Liver (tissue), 9 donors: Measurements from ENCODE around the gene CSHL1. TPM values are rescaled to one million over a fixed set of nuclear protein-coding genes. Genes with fewer than 3 reads are reported as not detected.
"Not testable (repeated sequence)": the region's sequence is repeated elsewhere in the genome, so short reads cannot be mapped to it uniquely, and the experiment has no call there.

ENCODE experiments used
- DNase-seq: peaks from one replicate; pipeline ENCODE4 v3.0.0-alpha.2; 2017; ENCODE audit warnings: low spot score
- H3K27ac ChIP-seq, 2 donors: one replicate each; pipeline ENCODE4 v1.7.0; 2013; ENCODE audit warnings: inconsistent platforms in 2 of 2, low read length in 2 of 2, control low read depth in 1 of 2, low read depth in 1 of 2, mild to moderate bottlenecking in 1 of 2
- H3K27me3 ChIP-seq, 4 donors: one replicate each; pipeline versions ENCODE4 v1.6.1 to v1.7.0; 2013; ENCODE audit warnings: low read length in 3 of 4, inconsistent platforms in 1 of 4, mild to moderate bottlenecking in 1 of 4, moderate library complexity in 1 of 4; ENCODE audit not compliant: control insufficient read depth in 4 of 4, insufficient read depth in 4 of 4
- H3K36me3 ChIP-seq, 4 donors: one replicate each; pipeline versions ENCODE4 v1.6.1 to v1.7.0; 2013; ENCODE audit warnings: low read length in 3 of 4, mild to moderate bottlenecking in 3 of 4, low read depth in 1 of 4, moderate library complexity in 1 of 4; ENCODE audit not compliant: control insufficient read depth in 4 of 4, insufficient read depth in 3 of 4
- H3K4me1 ChIP-seq, 4 donors: one replicate each; pipeline versions ENCODE4 v1.6.1 to v1.7.0; 2013; ENCODE audit warnings: low read length in 3 of 4, mild to moderate bottlenecking in 3 of 4, moderate library complexity in 1 of 4; ENCODE audit not compliant: control insufficient read depth in 4 of 4, insufficient read depth in 4 of 4
- H3K4me3 ChIP-seq, 3 donors: one replicate each; pipeline versions ENCODE4 v1.6.1 to v1.7.0; 2013; ENCODE audit warnings: low read length in 3 of 3, control low read depth in 1 of 3, low read depth in 1 of 3, mild to moderate bottlenecking in 1 of 3
- H3K9ac ChIP-seq, 2 donors: one replicate each; pipeline ENCODE4 v1.7.0; 2013; ENCODE audit warnings: low read length in 2 of 2, mild to moderate bottlenecking in 2 of 2, moderate library complexity in 2 of 2, control low read depth in 1 of 2, low read depth in 1 of 2
- H3K9me3 ChIP-seq, 4 donors: one replicate each; pipeline versions ENCODE4 v1.6.1 to v1.7.0; 2013; ENCODE audit warnings: low read length in 3 of 4; ENCODE audit not compliant: control insufficient read depth in 4 of 4
- WGBS: extraction: QIAGEN DNeasy Blood & Tissue Kit; methylation state at CpG from one replicate; pipeline ENCODE4 v1.1.7; 2013; 5-methylcytosine and 5-hydroxymethylcytosine counted together
- polyA plus RNA-seq, 2 donors: library from polyadenylated mRNA; stranded (reverse) in 1 of 2; unstranded in 1 of 2; fragments of 200-250 nt in 1 of 2; fragments of >200 nt in 1 of 2; fragmentation: Nextera tagmentation in 1 of 2; extraction: Ambion mirVana in 1 of 2; gene quantifications; one replicate each; pipeline versions ENCODE4 v1.2.1 to v1.2.3, GENCODE V29; 2013 to 2015
- total RNA-seq, 2 donors: library from RNA; depleted of rRNA; stranded (reverse); fragments of >200 nt; gene quantifications; one replicate each; pipeline ENCODE4 v1.2.3, GENCODE V29; 2014
- donor health status: healthy.
- donor health status: healthy.
- donor health status: healthy.
- donor health status: healthy.
- donor health status: healthy.

Gene CSHL1
- total and polyA plus RNA-seq, 4 donors = not detected

DNA sequence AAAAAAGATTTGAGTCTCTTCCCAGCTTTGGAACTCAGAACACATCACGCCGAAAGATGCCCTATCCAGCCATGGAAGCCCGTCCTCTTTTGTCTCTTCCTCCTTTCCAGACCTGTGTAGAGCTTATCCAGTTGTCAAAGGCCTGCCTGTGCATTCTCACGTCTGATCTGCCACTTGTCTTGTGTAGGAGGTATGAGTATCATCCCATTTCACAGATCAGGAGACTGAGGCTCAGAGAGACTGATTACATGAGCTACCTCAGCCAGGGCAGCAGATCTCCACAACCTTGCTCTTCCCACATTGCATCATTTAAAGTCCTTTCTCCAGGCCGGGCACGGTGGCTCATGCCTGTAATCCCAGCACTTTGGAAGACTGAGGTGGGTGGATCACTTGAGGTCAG, 36.4 kb downstream of the CSHL1 start:
- not testable (repeated sequence) for H3K27ac ChIP-seq, DNase-seq, H3K36me3 ChIP-seq, H3K9ac ChIP-seq, H3K4me1 ChIP-seq, H3K27me3 ChIP-seq, H3K9me3 ChIP-seq, H3K4me3 ChIP-seq
- 76% methylated on average over 5 of the region's 6 CpGs for WGBS

DNA sequence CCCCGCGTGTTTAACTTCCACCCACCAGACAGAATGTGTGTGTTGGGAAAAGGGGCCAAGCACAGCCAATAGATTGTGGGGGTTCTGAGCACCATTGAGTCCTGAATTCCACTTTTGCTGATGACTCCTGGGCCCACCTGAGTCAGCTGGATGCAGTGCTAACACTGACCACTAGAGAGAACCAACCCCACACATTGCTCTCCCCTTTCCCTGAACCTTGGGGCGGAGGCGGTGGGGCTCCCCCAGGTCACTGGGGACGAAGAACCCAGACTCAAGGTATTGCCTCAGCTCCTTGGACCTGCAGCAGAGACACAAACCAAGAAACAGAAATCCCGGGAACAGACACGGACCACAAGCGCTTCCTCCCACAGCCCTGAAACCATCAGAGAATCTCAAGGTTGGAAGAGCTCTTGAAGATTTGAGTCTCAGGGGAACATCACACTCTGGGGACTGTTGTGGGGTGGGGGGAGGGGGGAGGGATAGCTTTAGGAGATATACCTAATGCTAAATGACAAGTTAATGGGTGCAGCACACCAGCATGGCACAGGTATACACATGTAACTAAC, 36.9 kb downstream of the CSHL1 start:
- H3K27me3 ChIP-seq, DNase-seq, H3K4me1 ChIP-seq, H3K9me3 ChIP-seq, H3K27ac ChIP-seq, H3K36me3 ChIP-seq, H3K9ac ChIP-seq, H3K4me3 ChIP-seq: not testable (repeated sequence)
- 86% methylated on average over 6 of the region's 8 CpGs for WGBS

GRCh38 chr17:63873577-63873976, 37.5 kb downstream of the CSHL1 start, which contains the start of gene CSH2:
CSH2 (minus strand) TSS chr17:63873677; CDS start chr17:63873614, 63 bp downstream.
- H3K4me3 ChIP-seq, H3K36me3 ChIP-seq, DNase-seq, H3K27ac ChIP-seq, H3K9me3 ChIP-seq, H3K9ac ChIP-seq, H3K27me3 ChIP-seq, H3K4me1 ChIP-seq: not testable (repeated sequence)
- 71% methylated on average over 6 of the region's 7 CpGs for WGBS

GRCh38 chr17:63871646-63872365, 39.3 kb downstream of the CSHL1 start:
- H3K9ac ChIP-seq, H3K36me3 ChIP-seq, DNase-seq, H3K27ac ChIP-seq, H3K4me3 ChIP-seq, H3K4me1 ChIP-seq, H3K27me3 ChIP-seq, H3K9me3 ChIP-seq: not testable (repeated sequence)
- WGBS = 94% methylated on average over 12 of the region's 15 CpGs

- H3K9me3 ChIP-seq, H3K36me3 ChIP-seq, H3K27me3 ChIP-seq, H3K9ac ChIP-seq, H3K27ac ChIP-seq, DNase-seq, H3K4me3 ChIP-seq, H3K4me1 ChIP-seq: not testable (repeated sequence)
- 89% methylated on average over 4 of the region's 4 CpGs for WGBS
Observed at GRCh38 chr17:63870292-63870665, 40.8 kb downstream of the CSHL1 start.

GRCh38 chr17:63869491-63870291, 41.4 kb downstream of the CSHL1 start:
- H3K36me3 ChIP-seq, H3K9ac ChIP-seq, H3K27ac ChIP-seq, H3K27me3 ChIP-seq, H3K4me1 ChIP-seq, H3K9me3 ChIP-seq, H3K4me3 ChIP-seq, DNase-seq: not testable (repeated sequence)
- 68% methylated on average over 9 of the region's 9 CpGs for WGBS

GRCh38 chr17:63866625-63867024, 44.4 kb downstream of the CSHL1 start:
- H3K36me3 ChIP-seq, H3K9ac ChIP-seq, H3K4me1 ChIP-seq, H3K27me3 ChIP-seq, H3K27ac ChIP-seq, DNase-seq, H3K9me3 ChIP-seq, H3K4me3 ChIP-seq: not testable (repeated sequence)
- 74% methylated on average over 7 of the region's 7 CpGs for WGBS
